Hematopoietic multipotent progenitor cell treated with erythropoietin and hydrocortisone succinate and interleukin-3 and kit ligand, for 6 days (in vitro differentiated cells): Measurements from ENCODE around the gene CMIP.

Experiments used
- DNase-seq: peaks from one replicate; pipeline ENCODE4 v3.0.0-alpha.2; 2015

CMIP gene

GRCh38 chr16:81592353-81592866, 147.8 kb downstream of the CMIP start:
- DNase-seq, result no peak

GRCh38 chr16:81593481-81593880, 148.9 kb downstream of the CMIP start:
- no peak for DNase-seq

- DNase-seq, result no peak
Measured at GRCh38 chr16:81595629-81596292, 151.2 kb downstream of the CMIP start.

GRCh38 chr16:81597079-81597658, 152.6 kb downstream of the CMIP start:
- DNase-seq, result no peak

- DNase-seq, result no peak
Measured at GRCh38 chr16:81598083-81598482, 153.5 kb downstream of the CMIP start.

GRCh38 chr16:81599034-81599744, 154.6 kb downstream of the CMIP start:
- no peak for DNase-seq

- DNase-seq, result no peak
Measured at GRCh38 chr16:81600275-81600674, 155.7 kb downstream of the CMIP start.

- no peak for DNase-seq
Measured at GRCh38 chr16:81601008-81601428, 156.4 kb downstream of the CMIP start.

GRCh38 chr16:81601601-81602255, 157.1 kb downstream of the CMIP start:
- DNase-seq, result no peak

GRCh38 chr16:81602256-81602776, 157.7 kb downstream of the CMIP start:
- DNase-seq, result no peak

- no peak for DNase-seq
Measured at GRCh38 chr16:81602792-81603191, 158.2 kb downstream of the CMIP start.

GRCh38 chr16:81604960-81605383, 160.4 kb downstream of the CMIP start:
- no peak for DNase-seq

GRCh38 chr16:81606039-81606438, 161.4 kb downstream of the CMIP start:
- no peak for DNase-seq

- no peak for DNase-seq
Measured at GRCh38 chr16:81607006-81607405, 162.4 kb downstream of the CMIP start.

- DNase-seq, result no peak
Measured at GRCh38 chr16:81607805-81608522, 163.4 kb downstream of the CMIP start.

GRCh38 chr16:81608523-81609209, 164.1 kb downstream of the CMIP start:
- DNase-seq, result peak; percentile 43

GRCh38 chr16:81609323-81609892, 164.8 kb downstream of the CMIP start:
- DNase-seq, result no peak

- DNase-seq, result no peak
Measured at GRCh38 chr16:81610144-81610842, 165.7 kb downstream of the CMIP start.

GRCh38 chr16:81610936-81611335, 166.3 kb downstream of the CMIP start:
- no peak for DNase-seq

GRCh38 chr16:81611721-81612120, 167.1 kb downstream of the CMIP start:
- DNase-seq, result no peak
